GM19099 (cell line): ENCODE results near the gene ANKRD39.

Source experiments
- POLR2A ChIP-seq: IDR thresholded peaks from 3 replicates; pipeline ENCODE4 v1.6.1; 2011; ENCODE audit warnings: low read depth; ENCODE audit not compliant: insufficient read length; ENCODE audit errors: extremely low read depth

ANKRD39 gene, protein sequence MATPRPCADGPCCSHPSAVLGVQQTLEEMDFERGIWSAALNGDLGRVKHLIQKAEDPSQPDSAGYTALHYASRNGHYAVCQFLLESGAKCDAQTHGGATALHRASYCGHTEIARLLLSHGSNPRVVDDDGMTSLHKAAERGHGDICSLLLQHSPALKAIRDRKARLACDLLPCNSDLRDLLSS

DNA sequence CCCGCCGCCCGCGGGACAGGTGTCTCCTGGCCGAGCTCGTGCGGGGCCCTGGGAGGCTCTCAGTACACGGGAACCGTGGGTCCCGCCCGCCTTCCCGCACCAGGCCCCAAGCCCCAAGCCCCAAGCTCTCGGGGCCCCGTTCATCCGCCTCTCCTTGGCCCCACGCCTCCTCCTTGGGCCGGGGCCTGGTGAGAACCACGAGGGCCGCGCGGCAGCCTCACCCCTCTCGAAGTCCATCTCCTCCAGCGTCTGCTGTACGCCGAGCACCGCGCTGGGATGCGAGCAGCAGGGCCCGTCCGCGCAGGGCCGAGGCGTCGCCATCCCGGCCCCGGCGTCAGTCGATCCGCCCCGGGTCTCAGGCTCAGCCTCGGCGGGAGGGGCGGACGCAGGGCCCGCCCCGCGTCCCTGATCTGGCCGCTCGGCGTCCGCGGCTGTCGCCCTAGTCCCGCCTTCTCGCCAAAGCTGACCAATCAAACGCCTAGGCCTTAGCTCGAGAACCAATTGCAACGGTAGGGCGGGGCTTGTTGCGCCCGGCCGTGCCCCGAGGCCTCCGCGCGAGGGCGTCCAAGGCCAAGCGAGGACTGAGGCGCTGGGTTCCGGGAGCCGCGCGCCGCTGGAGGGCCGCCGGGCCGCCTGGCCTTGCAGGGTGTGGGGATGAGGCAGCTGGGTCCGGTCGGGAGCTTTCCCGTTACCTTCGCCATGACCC lies at the start of gene ANKRD39:
ANKRD39 (minus strand) TSS at position 350 of the 706 bp plus-strand sequence; CDS start at position 321, 29 bp downstream.
- TF ChIP-seq POLR2A: peak; percentile 88

DNA sequence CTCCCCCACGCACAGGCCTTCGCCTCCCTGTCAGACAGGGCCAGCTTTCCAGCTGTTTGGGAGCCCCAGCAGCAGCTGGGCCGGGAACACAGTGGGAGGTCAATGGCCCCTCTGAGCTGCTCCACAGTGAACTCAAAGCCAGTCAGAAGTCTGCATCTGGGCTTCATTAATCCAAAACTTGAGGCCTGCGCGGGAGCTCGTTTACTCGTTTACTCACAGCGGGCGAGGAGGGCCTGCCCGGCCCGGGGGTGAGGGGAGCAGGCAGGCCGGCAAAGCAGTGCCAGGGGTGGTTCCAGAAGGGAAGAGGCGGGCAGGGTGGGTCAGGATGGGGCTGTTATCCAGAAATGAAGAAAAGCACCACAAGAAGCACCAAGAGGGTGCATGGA lies 48.9 kb upstream of the ANKRD39 start:
- no peak for TF ChIP-seq POLR2A

DNA sequence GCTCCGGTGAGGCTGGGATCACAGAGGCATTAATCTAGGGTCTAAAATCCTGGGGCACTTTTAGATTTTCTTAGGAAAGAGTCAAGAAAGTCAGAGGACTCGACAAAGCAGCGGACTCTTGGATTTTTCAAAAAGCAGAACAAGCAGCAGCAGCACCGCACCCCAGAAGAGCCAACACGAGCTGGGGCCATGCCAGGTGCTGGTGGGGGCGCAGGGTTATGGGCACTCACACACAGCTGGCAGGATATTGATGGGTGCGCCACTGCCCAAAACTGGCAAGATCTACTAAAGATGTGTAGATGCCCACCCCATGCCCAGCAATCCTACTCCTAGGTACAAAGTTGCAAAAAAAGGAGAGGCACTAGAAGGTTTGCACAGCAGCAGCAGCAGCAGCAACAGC lies 46.0 kb upstream of the ANKRD39 start:
- no peak for TF ChIP-seq POLR2A

DNA sequence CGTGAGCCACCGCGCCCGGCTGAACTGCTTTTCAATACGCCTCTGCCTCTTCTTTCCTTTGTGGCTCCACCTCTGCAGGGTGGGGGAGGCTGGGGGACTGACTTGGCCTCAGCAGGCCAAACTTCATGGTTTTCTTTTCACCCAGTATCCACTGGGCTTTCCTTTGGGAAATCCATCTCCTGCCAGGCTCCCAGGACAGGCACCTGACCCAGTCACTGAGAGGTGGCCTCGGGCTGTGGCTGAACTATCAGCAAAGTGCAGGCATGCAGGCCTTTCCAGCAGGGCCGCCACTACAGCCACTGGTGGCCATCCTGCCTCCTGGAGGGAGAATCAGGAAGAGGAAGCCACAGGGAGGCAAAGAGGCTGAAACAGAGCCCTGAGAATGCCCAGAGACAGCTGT lies 45.5 kb upstream of the ANKRD39 start:
- no peak for TF ChIP-seq POLR2A

DNA sequence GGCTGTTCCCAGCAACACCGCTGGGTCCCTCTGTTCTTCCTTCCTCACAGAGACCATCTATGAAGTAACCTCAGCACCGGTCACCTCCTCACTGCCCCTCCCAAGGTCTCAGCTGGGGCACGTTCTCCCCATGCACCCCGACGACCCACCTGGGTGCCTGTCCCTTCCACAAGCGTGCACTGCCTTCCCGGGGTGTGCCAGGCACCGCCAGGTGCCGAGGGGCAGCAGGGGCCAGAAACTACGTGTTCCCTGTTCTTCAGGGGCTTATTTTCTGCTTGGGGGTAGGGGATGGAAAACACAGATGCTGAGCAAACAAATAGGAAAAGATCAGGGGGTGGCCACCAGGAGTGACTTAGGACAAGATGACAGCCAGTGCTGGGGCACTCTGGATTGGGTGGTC lies 42.4 kb upstream of the ANKRD39 start:
- TF ChIP-seq POLR2A: no peak

DNA sequence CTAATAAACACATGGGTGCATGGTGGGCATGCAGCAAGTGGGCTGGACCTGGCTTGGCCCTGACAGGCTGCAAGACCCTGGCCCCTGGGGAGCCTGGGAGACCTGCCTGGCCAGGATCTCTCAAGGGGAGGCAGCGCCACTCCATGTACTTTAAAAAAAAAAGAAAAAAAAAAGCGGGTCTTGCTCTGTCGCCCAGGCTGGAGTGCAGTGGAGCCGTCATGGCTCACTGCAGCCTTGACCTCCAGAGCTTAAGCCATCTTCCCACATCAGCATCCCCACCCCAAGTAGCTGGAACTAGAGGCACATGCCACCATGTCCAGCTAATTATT lies 41.6 kb upstream of the ANKRD39 start:
- TF ChIP-seq POLR2A: no peak

DNA sequence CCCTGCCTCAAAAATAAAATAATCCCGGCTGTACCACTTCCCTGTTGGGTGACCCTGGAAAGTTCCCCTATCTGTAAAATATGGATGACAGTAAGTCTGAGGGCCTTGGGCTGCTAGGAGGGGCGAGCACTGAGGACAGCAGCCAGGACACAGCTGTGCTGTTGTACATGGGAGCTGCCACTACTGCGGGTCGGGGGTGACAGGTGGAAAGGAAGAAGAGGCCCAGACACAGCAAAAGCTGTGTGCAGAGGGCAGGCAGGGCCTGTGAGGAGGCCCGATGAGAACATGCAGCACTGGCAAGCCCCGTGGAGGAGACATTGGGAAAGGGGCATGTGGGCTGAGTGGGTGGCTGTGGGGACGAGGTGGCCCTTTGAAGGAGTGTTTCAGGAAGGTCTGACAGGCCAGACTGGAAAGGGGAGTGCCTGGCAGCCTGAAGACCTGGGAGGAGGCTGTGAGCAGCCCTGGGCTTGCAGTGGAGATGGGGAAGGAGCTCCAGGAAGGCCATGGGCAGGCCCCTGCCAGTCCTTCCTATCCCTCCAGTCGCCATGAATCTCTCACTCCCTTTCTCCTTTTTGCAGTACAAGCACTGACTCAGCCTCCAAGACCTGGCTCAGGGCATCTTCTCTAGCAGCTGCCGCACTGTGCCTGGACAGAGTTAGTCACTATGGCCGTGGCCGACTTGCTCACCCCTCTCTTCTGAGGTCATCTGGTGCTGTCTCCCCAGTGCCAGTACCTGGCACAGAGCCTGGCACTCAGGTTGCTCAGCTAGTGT lies 41.0 kb upstream of the ANKRD39 start:
- no peak for TF ChIP-seq POLR2A

DNA sequence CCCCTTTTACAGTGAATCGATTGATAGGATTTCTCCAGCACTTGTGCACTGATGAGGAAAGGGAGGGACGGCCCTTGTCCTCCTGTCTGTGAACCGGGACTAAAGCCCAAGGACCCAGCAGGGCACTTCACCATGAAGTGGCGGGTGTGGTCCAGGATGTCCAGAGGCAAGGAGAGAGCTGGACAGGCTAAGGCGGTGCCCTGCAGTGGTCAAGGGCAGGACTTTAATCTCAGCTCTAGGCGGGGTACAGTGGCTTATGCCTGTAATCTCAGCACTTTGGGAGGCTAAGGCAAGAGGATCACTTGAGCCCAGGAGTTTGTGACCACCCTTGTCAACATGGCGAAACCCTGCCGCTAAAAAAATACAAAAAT lies 40.3 kb upstream of the ANKRD39 start:
- TF ChIP-seq POLR2A: no peak

DNA sequence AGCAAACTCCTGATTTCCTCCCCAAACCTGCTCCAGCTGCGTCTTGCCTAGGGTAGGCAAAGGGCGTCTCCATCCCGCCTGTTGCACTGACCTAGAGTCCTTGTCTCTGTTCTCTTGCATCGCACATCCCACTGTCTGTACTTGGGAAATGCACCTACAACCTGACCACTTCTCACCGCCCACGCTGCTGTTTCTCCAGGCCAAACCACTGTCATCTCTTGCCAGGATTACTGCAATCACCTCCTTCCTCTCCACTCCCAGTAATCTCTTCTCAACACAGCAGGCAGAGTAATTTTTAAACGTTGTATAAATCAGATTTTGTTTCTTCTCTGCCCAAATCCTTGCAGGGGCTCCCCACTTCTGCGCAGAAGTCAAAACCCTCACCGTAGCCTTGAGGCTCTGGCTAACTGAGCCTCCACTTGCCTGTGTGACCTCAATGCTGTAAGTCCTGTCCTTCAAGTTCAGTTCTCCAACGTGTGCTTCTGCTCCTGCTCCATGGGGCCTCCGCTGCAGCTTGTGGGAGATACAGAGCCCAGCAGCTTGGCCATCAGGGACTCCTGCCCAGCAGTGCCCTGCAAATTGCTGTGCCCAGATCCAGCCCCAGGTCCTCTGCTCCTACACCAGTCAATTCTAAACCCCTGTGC lies 39.8 kb upstream of the ANKRD39 start:
- TF ChIP-seq POLR2A: no peak

DNA sequence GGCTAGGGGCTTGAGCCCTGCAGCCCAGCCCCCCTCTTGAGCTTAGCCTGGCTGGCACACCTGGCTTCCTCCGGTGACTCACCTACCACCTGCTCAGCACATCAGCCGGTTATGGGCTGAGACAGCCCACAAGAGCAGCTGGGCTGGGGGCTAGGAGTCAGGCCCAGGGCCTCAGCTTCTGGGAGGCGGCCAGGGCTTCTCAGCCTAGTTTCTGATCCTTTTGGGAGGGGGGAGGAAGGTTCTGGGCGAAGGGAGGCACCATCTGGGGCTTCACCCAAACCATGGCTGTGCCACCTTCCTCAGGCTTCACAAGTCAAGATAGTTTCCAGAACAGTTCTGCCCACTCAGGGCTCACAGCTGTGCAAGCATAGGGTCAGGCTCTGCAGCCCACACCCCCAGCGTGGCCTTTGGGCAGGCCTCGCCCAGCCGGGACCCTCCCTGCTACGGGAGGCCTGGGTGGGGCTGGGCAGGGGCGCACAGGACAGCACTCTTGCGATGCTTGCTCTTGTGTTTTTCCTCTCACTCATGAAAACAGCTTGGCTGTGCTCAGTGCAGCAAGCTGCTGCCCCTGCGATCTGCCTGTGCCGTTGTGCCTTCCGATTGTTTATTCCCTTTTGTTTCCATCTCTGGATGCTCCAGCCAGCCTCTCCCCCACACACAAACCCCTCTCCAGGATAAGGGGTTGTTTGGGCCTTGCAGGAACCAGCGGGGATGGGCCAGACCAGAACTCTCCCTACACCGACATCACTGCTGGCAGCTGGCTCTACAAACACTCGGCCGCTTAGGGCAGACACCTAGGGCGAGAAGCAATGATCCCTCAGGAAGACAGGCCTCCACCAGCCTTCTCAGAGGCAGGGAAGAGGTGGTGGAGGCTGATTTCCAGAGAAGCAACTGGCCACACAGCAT lies 38.2 kb upstream of the ANKRD39 start:
- TF ChIP-seq POLR2A: no peak

DNA sequence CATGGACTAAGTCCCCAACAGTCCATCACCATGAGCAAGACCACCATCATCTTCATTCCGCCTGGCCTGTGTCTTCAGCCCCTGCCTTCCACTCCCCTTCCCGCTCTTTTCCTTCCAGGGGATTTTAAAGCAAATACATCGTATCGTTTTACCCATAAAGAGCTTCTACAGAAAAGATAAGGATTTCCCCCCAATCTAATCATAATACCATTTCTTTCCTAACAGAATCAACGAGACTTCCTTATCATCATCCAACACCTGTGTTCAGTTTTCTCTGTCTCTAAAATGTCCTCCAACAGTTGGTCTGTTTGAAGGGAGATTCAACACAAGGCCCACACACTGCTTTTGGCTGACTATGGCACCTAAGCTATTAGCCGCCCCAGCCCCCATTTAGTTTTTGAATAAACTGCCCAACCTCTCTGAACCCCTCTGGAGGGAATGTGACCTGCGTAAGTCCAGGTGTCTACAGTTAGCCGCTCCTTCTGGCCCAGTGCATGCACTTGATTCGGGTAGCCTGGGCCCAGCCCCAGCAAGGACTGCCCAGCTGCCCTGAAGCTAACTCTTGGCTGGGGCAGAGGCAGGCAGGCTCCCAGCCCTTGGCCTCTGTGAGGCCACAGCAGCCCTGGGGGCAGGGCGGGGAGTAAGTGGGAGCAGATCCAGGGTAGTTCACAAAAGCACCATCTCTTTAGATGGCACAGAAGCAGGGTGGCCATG lies 37.4 kb upstream of the ANKRD39 start:
- no peak for TF ChIP-seq POLR2A

DNA sequence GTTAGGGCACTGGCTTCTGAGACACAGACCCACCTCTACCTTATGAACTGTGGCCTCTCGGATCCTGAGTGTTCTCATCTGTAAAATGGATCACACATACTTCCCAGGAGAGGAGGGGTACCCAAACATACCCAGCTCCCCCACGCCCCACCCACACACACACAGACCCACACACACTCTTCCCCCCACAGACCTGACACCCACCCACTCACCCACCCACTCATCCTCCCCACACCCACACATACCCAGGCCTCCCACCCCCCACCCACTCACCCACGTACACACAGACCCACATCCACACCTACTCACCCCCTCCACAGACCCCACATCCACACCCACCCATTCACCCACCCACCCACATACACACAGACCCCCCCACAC lies 36.3 kb upstream of the ANKRD39 start:
- TF ChIP-seq POLR2A: no peak

DNA sequence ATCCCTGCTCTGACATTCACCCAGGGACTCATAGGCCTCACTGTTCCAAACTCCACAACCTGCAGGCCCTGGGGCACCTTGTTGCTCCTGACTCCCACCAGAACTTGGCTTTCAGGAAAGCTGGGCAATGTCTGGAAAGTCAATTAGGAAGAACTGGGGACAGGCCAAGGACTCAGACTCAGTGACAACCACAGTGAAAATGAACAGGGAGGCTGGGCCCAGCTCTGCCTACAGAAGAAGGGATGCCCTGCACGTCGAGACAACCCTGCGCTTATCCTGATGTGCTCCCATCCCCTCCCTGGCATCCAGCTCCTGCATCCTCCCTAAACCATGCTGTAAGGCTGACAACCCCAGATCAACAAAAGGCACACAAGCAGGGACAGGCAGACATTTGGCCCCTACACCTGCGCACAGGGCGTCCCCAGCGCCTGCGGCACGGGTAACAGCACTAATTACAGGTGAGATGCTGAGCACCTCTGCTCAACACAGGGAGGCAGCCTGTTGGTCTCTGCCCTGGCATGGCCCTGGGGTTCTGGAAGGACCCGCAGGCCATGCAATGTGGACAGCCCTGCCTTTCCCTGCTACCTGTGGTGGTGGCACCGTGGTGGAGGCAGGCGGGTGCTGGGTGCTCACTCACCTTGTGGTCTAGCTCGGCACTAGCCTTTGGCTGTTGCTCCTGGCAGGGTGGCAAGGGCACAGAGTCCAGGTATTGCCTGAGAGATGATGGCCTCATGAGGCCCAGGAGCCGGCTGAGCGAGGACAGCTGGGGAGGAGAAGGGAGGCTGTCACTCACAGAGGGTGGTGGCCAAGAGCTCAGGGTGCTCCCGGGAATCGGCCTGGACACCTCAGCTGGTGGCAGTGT lies 35.7 kb upstream of the ANKRD39 start:
- no peak for TF ChIP-seq POLR2A
